ENCODE results near the gene CDC42. TPM values are rescaled to one million over a fixed set of nuclear protein-coding genes. Genes with fewer than 3 reads are reported as not detected.

Gene CDC42
- polyA plus RNA-seq, 2 donors: 100 to 138 TPM

DNA sequence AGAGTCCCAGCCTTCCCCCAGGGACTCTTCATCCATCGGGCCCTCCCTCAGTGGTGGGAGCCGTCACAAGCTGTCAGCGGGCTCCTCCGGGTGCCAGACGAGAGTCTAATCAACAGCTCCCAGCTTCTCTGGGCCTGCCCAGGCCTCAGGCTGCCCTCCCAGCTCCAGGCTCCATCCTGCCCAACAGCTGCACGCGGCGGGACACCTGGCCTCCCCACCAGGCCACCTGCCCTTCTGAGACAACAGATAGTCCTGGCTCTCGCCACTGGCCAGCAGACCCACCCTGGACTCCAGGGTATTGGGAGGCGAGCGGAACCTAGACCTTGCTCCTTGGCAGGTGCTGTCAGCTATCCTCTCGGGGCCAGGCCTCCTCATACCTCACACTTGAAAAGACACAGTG is 87.3 kb downstream of the CDC42 start:
- H3K4me1 ChIP-seq (ENCODE audit: control insufficient read depth in 2 of 2, insufficient read depth in 2 of 2, low read length in 1 of 2): peaks cover 5 to 39% of the 10 kb centered on the region in 2 donors
- peaks cover 0 to 3% of the 10 kb centered on the region in 2 donors for H3K27me3 ChIP-seq (ENCODE audit: control insufficient read depth in 1 of 2, insufficient read depth in 2 of 2, low read length in 2 of 2)
- H3K36me3 ChIP-seq (ENCODE audit: control insufficient read depth in 2 of 2, insufficient read depth in 2 of 2, low read length in 1 of 2): peaks cover 0 to 2% of the 10 kb centered on the region in 2 donors
- no peak overlapping the region for H3K4me3 ChIP-seq (ENCODE audit: low read depth in 1 of 2, low read length in 2 of 2)
- H3K27ac ChIP-seq (ENCODE audit: low read depth in 2 of 2, low read length in 1 of 2): peak overlapping the region in 1 of 2 donors; percentile 17
- no peaks in the 10 kb centered on the region for H3K9me3 ChIP-seq (ENCODE audit: control insufficient read depth in 2 of 2, insufficient read depth in 1 of 2, low read depth in 1 of 2, low read length in 1 of 2)
- WGBS, 2 donors: 60 to 69% methylated on average over 12 of the region's 12 CpGs

Other genes starting within 250 kb of the CDC42 start
- gene LDLRAD2, start 240.4 kb upstream of the CDC42 start, polyA plus RNA-seq: under 1 TPM; 0.45 to 0.98 TPM
- 10 to 100 TPM; 37.6 to 55.0 TPM for gene HSPG2, start 115.4 kb upstream of the CDC42 start, polyA plus RNA-seq
- gene CELA3B, start 75.7 kb upstream of the CDC42 start, polyA plus RNA-seq: 1 to 10 TPM in 1 of 2 donors, under 1 TPM in 1; 0.18 to 1.1 TPM
- 1 to 10 TPM in 1 of 2 donors, under 1 TPM in 1; 0.47 to 2.6 TPM for gene CELA3A, start 51.1 kb upstream of the CDC42 start, polyA plus RNA-seq
- 10 to 100 TPM in 1 of 2 donors, 1 to 10 TPM in 1; 9.4 to 15.6 TPM for gene WNT4, start 90.4 kb downstream of the CDC42 start, polyA plus RNA-seq